ENCODE data around the gene AQP12A. TPM values are rescaled to one million over a fixed set of nuclear protein-coding genes. Genes with fewer than 3 reads are reported as not detected.

AQP12A gene
- total and polyA plus RNA-seq, 12 donors: not detected

GRCh38 chr2:240662681-240663080 is 29.0 kb upstream of the AQP12A start:
- no peak for DNase-seq
- H3K36me3 ChIP-seq (replicated peaks in 1 of 2): no peaks in the 10 kb centered on the region
- no peak overlapping the region for H3K4me3 ChIP-seq
- H3K9me3 ChIP-seq (replicated peaks in 1 of 3): peaks cover 0 to 6% (median 0%) of the 10 kb centered on the region in 3 donors
- no peak overlapping the region for H3K27ac ChIP-seq
- TF ChIP-seq POLR2A (IDR thresholded peaks at IDR 0.05) (no peak), CTCF (IDR thresholded peaks at IDR 0.05) (no peak)
- intact Hi-C loops (cut with DNase I): no loop called here
- no peaks in the 10 kb centered on the region for H3K4me1 ChIP-seq (replicated peaks in 1 of 2)
- peaks cover 22% of the 10 kb centered on the region for H3K27me3 ChIP-seq
- WGBS, 4 donors: 59 to 88% (median 79%) methylated on average over 3 of the region's 3 CpGs

- TF ChIP-seq CTCF (IDR thresholded peaks at IDR 0.05) (no peak), POLR2A (IDR thresholded peaks at IDR 0.05) (no peak)
- H3K27me3 ChIP-seq: peaks cover 22% of the 10 kb centered on the region
- no peak overlapping the region for H3K4me3 ChIP-seq
- intact Hi-C loops (cut with DNase I): no loop called here
- no peak overlapping the region for H3K27ac ChIP-seq
- H3K36me3 ChIP-seq (replicated peaks in 1 of 2): no peaks in the 10 kb centered on the region
- DNase-seq: no peak
- H3K4me1 ChIP-seq (replicated peaks in 1 of 2): no peaks in the 10 kb centered on the region
- peaks cover 0 to 6% (median 0%) of the 10 kb centered on the region in 3 donors for H3K9me3 ChIP-seq (replicated peaks in 1 of 3)
- WGBS, 4 donors: 61 to 78% (median 68%) methylated on average over 6 of the region's 6 CpGs
These were observed 28.0 kb upstream of the AQP12A start for GRCh38 chr2:240663546-240664190.

GRCh38 chr2:240664622-240665021 is 27.0 kb upstream of the AQP12A start:
- Histone ChIP-seq H3K36me3 (replicated peaks in 1 of 2) (no peaks in the 10 kb centered on the region), H3K9me3 (replicated peaks in 1 of 3) (peaks cover 0 to 6% (median 0%) of the 10 kb centered on the region in 3 donors), H3K4me1 (replicated peaks in 1 of 2) (no peaks in the 10 kb centered on the region), H3K27me3 (peaks cover 22% of the 10 kb centered on the region), H3K4me3 (no peak overlapping the region), H3K27ac (no peak overlapping the region)
- TF ChIP-seq CTCF (IDR thresholded peaks at IDR 0.05): no peak
- TF ChIP-seq POLR2A (IDR thresholded peaks at IDR 0.05): no peak
- DNase-seq: no peak
- 67 to 81% (median 73%) methylated on average over 1 of the region's 1 CpG for WGBS, 4 donors
- intact Hi-C loops (cut with DNase I): no loop called here

GRCh38 chr2:240670402-240670801 is 21.3 kb upstream of the AQP12A start:
- peaks cover 0 to 4% (median 0%) of the 10 kb centered on the region in 3 donors for H3K9me3 ChIP-seq (replicated peaks in 1 of 3)
- peaks cover 25% of the 10 kb centered on the region for H3K27me3 ChIP-seq
- no peak overlapping the region for H3K4me3 ChIP-seq
- no peaks in the 10 kb centered on the region for H3K36me3 ChIP-seq (replicated peaks in 1 of 2)
- intact Hi-C loops (cut with DNase I): no loop called here
- no peaks in the 10 kb centered on the region for H3K4me1 ChIP-seq (replicated peaks in 1 of 2)
- TF ChIP-seq CTCF (IDR thresholded peaks at IDR 0.05): no peak
- TF ChIP-seq POLR2A (IDR thresholded peaks at IDR 0.05): no peak
- 70 to 78% (median 72%) methylated on average over 7 of the region's 7 CpGs for WGBS, 4 donors
- DNase-seq: no peak
- no peak overlapping the region for H3K27ac ChIP-seq

Data from adrenal gland (tissue), 12 donors.